OCI-LY7 (cell line): Measurements from ENCODE around the gene CPXM1.

ENCODE experiments used
- CTCF ChIP-seq: fragments of 200-600 bp; sonication (generic); conservative IDR thresholded peaks from 2 replicates; pipeline ENCODE4 v1.5.1; 2014; ENCODE audit warnings: mild to moderate bottlenecking, antibody characterized with exemption, low read length, moderate library complexity, mixed read lengths
- EZH2phosphoT487 ChIP-seq: fragments of 200-600 bp; sonication (generic); IDR thresholded peaks from 2 replicates; pipeline ENCODE4 v1.6.1; 2018; ENCODE audit warnings: low read depth, borderline replicate concordance, mild to moderate bottlenecking, mixed run types, antibody characterized with exemption, low read length, moderate library complexity, mixed read lengths

GRCh38 chr20:2775139-2775538 lies 25.3 kb downstream of the CPXM1 start:
- TF ChIP-seq CTCF = no peak
- TF ChIP-seq EZH2phosphoT487 = no peak
